ENCODE measurements around the gene LRRN4CL.

The LRRN4CL gene

GRCh38 chr11:62645946-62646824 is 43.1 kb downstream of the LRRN4CL start, which contains the start of gene GANAB:
TSS of gene GANAB (minus strand) at chr11:62646613. CDS start at chr11:62646599, 14 bp downstream.
- DNase-seq: peak; percentile 98

GRCh38 chr11:62645671-62645945 is 43.7 kb downstream of the LRRN4CL start:
- no peak for DNase-seq

DNA sequence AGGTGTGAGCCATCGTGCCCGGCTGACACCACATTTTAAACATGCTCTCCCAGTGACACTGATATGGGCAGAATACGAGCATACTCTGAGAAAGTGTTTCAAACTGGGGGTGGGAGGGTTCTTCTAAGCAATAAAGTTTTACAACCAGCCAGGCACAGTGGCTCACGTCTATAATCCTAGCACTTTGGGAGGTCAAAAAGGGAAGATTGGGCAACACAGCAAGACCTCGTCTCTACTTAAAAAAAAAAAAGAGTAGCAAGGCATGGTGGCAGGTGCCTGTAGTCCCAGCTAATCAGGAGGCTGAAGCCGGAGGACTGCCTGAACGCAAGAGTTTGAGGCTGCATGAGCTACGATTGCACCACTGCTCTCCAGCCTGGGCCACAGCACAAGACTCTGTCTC is 45.1 kb downstream of the LRRN4CL start:
- no peak for DNase-seq
